AG10803 (cell line): ENCODE data around the gene VPS9D1.
"Not testable (repeated sequence)": the region's sequence is repeated elsewhere in the genome, so short reads cannot be mapped to it uniquely, and the experiment has no call there.

Source experiments
- DNase-seq: peaks from one replicate; pipeline ENCODE4 v3.0.0; 2010; ENCODE audit warnings: low read depth
- H3K4me3 ChIP-seq: 2 replicates; pipeline ENCODE4 v1.5.1; 2011; ENCODE audit warnings: mild to moderate bottlenecking, low read length, control low read depth
- TF ChIP-seq, protein P1 (sequence below): conservative IDR thresholded peaks from 2 replicates; pipeline ENCODE4 v1.5.1; 2011; ENCODE audit warnings: mild to moderate bottlenecking, low read length, control low read depth, inconsistent platforms

The VPS9D1 gene

GRCh38 chr16:89685916-89686315 lies 34.8 kb downstream of the VPS9D1 start:
- H3K4me3 ChIP-seq: no peak overlapping the region
- TF ChIP-seq, protein P1, sequence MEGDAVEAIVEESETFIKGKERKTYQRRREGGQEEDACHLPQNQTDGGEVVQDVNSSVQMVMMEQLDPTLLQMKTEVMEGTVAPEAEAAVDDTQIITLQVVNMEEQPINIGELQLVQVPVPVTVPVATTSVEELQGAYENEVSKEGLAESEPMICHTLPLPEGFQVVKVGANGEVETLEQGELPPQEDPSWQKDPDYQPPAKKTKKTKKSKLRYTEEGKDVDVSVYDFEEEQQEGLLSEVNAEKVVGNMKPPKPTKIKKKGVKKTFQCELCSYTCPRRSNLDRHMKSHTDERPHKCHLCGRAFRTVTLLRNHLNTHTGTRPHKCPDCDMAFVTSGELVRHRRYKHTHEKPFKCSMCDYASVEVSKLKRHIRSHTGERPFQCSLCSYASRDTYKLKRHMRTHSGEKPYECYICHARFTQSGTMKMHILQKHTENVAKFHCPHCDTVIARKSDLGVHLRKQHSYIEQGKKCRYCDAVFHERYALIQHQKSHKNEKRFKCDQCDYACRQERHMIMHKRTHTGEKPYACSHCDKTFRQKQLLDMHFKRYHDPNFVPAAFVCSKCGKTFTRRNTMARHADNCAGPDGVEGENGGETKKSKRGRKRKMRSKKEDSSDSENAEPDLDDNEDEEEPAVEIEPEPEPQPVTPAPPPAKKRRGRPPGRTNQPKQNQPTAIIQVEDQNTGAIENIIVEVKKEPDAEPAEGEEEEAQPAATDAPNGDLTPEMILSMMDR: no peak
- DNase-seq: no peak

- H3K4me3 ChIP-seq: no peak overlapping the region
- TF ChIP-seq, protein P1: no peak
- DNase-seq: no peak
Observed at GRCh38 chr16:89678258-89678657, 42.4 kb downstream of the VPS9D1 start.

- TF ChIP-seq, protein P1: no peak
- H3K4me3 ChIP-seq: no peak overlapping the region
- DNase-seq: no peak
Observed at GRCh38 chr16:89672177-89672941, 48.3 kb downstream of the VPS9D1 start.

GRCh38 chr16:89671565-89671964 lies 49.1 kb downstream of the VPS9D1 start:
- DNase-seq, H3K4me3 ChIP-seq: not testable (repeated sequence)

DNA sequence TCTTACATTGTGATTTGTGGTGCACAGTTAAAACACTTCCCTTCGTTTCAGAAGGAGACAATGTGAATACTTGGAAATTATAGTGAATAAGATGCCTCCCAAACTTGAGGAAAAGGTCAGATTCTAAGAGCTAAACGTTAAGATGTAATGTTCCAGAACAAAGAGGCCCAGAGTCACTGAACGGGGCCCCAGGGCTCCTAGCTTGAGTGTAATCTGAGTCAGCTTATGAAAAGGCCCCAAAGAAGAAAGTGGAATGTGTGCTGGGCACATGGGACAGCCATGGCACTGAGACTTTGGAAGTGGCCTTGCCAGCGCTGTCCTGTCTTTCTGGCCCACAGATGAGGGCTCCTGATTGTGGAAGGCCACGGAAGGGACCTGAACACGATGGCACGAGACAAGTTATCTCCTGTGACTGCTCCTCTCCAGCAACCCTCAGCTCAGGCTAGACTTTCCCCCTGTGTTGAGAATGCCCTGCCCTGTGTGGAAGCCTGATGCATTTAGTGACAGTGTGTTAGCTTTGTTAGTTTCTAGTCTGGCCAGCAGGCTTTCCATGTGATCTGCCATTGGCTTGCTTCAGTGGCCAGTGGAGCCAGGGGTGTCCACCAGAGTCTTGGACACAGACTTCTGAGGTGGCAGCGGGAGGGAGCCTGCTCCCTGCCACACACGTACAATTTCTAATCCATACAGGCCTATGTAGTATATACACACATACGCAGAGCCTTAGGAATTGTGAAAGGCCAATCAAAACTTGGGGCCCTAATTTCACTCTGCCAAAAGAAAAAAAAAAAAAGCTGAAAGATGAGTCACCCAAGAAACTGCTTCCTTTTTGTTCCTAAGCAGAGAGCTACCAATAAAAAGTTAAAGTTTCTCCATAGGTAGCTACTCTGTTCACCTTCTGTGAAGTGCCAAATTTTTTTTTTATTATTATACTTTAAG lies 49.9 kb downstream of the VPS9D1 start:
- H3K4me3 ChIP-seq: no peak overlapping the region
- TF ChIP-seq, protein P1: no peak
- DNase-seq: no peak

GRCh38 chr16:89669755-89670154 lies 50.9 kb downstream of the VPS9D1 start:
- H3K4me3 ChIP-seq: no peak overlapping the region
- DNase-seq: no peak
- TF ChIP-seq, protein P1: no peak

GRCh38 chr16:89668790-89669158 lies 51.9 kb downstream of the VPS9D1 start:
- H3K4me3 ChIP-seq: no peak overlapping the region
- DNase-seq: no peak
- TF ChIP-seq, protein P1: no peak
